Glutamatergic neuron (in vitro differentiated cells): ENCODE data around the gene SPPL2C. TPM values are rescaled to one million over a fixed set of nuclear protein-coding genes. Genes with fewer than 3 reads are reported as not detected.

Experiments used
- DNase-seq: peaks from one replicate; pipeline ENCODE4 v3.0.0; 2022
- H3K27ac Mint-ChIP-seq: one replicate; pipeline ENCODE4 v1.8.0; 2020; ENCODE audit warnings: mild to moderate bottlenecking, mixed read lengths, inconsistent platforms; ENCODE audit not compliant: unreplicated experiment
- H3K27me3 Mint-ChIP-seq: one replicate; pipeline ENCODE4 v1.8.0; 2020; ENCODE audit warnings: mild to moderate bottlenecking, moderate library complexity, mixed read lengths, inconsistent platforms; ENCODE audit not compliant: unreplicated experiment
- H3K36me3 Mint-ChIP-seq: one replicate; pipeline ENCODE4 v1.8.0; 2020; ENCODE audit warnings: mild to moderate bottlenecking, mixed read lengths, inconsistent platforms; ENCODE audit not compliant: unreplicated experiment
- H3K4me1 Mint-ChIP-seq: one replicate; pipeline ENCODE4 v1.8.0; 2020; ENCODE audit warnings: mild to moderate bottlenecking, low read depth, mixed read lengths, inconsistent platforms; ENCODE audit not compliant: unreplicated experiment
- H3K4me3 Mint-ChIP-seq: one replicate; pipeline ENCODE4 v1.8.0; 2020; ENCODE audit warnings: mild to moderate bottlenecking, mixed read lengths, inconsistent platforms; ENCODE audit not compliant: unreplicated experiment
- H3K9me3 Mint-ChIP-seq: one replicate; pipeline ENCODE4 v1.8.0; 2020; ENCODE audit warnings: mild to moderate bottlenecking, moderate library complexity, mixed read lengths, inconsistent platforms; ENCODE audit not compliant: unreplicated experiment
- total RNA-seq: library from RNA; stranded (reverse); fragmentation: NEBNext Ultra II Directional; extraction: Animal tissue kit (Norgen Biotek cat#: 25700); gene quantifications from one replicate; pipeline ENCODE4 v1.2.1, GENCODE V29; 2021; ENCODE audit not compliant: unreplicated experiment
- TF ChIP-seq, protein P1 (sequence below): fragments of 200-600 bp; sonication (generic); IDR thresholded peaks from one replicate; pipeline ENCODE4 v1.5.0; 2021; ENCODE audit not compliant: partially characterized antibody, unreplicated experiment

SPPL2C gene
- total RNA-seq, 1 donor from 2014 or later, result not detected

DNA sequence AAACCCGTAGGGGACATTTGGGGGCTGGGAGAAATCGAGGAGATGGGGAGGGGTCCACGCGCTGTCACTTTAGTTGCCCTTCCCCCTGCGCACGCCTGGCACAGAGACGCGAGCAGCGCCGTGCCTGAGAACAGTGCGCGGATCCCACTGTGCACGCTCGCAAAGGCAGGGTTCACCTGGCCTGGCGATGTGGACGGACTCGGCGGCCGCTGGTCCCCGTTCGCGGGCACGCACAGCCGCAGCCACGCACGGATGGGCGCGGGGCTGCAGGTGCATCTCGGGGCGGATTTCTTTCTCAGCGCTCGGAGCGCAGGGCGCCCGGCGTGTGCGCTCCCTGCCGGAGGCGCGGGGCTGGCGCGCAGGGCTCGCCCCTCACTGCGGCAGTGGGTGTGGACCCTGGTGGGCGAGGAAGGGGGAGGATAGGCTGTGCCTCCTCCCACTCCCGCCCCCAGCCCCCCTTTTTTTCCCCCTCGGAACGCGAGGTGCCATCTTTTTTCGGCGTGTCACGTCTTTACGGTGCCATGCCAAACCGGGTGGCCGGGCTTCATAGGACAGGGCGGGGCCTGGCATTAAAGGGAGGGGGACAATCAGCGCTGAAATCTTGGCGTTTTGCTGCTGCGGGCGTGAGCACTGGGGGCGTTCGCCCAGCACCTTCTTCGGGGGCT, 50.8 kb downstream of the SPPL2C start:
- Mint-ChIP-seq H3K4me1 (peaks cover 3% of the 10 kb centered on the region), H3K27ac (peak overlapping the region; percentile 96), H3K36me3 (no peaks in the 10 kb centered on the region), H3K27me3 (peaks cover 22% of the 10 kb centered on the region), H3K9me3 (peaks cover 8% of the 10 kb centered on the region), H3K4me3 (peak overlapping the region; percentile 95)
- DNase-seq, result peak; percentile 73
- TF ChIP-seq, protein P1, sequence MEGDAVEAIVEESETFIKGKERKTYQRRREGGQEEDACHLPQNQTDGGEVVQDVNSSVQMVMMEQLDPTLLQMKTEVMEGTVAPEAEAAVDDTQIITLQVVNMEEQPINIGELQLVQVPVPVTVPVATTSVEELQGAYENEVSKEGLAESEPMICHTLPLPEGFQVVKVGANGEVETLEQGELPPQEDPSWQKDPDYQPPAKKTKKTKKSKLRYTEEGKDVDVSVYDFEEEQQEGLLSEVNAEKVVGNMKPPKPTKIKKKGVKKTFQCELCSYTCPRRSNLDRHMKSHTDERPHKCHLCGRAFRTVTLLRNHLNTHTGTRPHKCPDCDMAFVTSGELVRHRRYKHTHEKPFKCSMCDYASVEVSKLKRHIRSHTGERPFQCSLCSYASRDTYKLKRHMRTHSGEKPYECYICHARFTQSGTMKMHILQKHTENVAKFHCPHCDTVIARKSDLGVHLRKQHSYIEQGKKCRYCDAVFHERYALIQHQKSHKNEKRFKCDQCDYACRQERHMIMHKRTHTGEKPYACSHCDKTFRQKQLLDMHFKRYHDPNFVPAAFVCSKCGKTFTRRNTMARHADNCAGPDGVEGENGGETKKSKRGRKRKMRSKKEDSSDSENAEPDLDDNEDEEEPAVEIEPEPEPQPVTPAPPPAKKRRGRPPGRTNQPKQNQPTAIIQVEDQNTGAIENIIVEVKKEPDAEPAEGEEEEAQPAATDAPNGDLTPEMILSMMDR, result no peak

DNA sequence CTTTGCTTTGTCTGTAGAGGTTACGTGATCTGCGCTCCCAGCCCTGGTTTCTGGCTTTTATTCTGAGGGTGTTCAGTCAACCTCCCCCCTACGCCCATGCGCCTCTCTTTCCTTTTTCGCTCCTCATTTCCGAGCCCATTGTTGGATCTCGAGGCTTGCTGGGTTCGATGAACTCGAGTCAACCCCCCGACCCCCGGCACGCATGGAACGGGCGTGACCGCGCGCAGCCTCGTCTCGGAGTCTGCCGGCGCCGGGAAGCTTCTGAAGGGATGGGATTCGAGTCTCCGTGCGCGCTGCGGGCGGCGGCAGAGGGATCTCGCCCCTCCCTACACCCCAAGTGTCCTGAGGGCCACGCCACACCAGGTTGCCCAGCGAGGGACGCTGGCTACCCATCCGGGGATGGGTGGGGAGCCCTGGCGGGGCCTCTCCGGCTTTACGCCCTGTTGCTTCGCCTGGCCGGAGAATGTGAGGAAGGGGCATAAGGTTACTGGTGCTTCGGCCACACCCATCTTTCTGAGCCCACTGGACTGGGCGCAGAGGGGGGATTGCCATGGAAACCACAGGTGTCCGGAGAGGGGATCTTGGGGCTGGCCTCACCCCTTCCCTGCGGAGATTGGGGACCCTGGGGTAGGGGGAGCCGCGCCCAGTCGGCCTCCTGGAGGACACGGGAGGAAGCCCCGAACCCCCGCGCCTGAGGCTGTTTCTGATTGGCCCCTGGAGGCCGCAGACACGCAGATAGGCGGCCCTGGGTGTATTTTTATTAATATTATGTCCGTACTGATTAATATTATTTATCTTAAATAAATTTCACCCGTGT, 51.5 kb downstream of the SPPL2C start:
- peak overlapping the region; percentile 96 for H3K27ac Mint-ChIP-seq
- no peaks in the 10 kb centered on the region for H3K36me3 Mint-ChIP-seq
- peaks cover 3% of the 10 kb centered on the region for H3K4me1 Mint-ChIP-seq
- peak; percentile 59 for DNase-seq
- TF ChIP-seq, protein P1, result no peak
- peaks cover 22% of the 10 kb centered on the region for H3K27me3 Mint-ChIP-seq
- H3K9me3 Mint-ChIP-seq, result peaks cover 8% of the 10 kb centered on the region
- peak overlapping the region; percentile 89 for H3K4me3 Mint-ChIP-seq

Other genes with a start within 250 kb of the SPPL2C start
- 0.71 TPM for gene CRHR1, start 60.6 kb upstream of the SPPL2C start, total RNA-seq
- gene MAPT, start 49.7 kb downstream of the SPPL2C start, total RNA-seq, result 123 TPM
- 4.1 TPM for gene STH, start 154.4 kb downstream of the SPPL2C start, total RNA-seq